ENCODE data around the gene POFUT2. TPM values are rescaled to one million over a fixed set of nuclear protein-coding genes. Genes with fewer than 3 reads are reported as not detected.

Gene POFUT2
- total RNA-seq, 4 donors from 2014 or later: 10.7 to 46.9 (median 20.0) TPM

GRCh38 chr21:45322960-45323461, 35.3 kb upstream of the POFUT2 start:
- peaks cover 7% of the 10 kb centered on the region for H3K27me3 ChIP-seq
- WGBS: 86% methylated on average over 1 of the region's 22 CpGs
- no peaks in the 10 kb centered on the region for H3K36me3 ChIP-seq
- peak overlapping the region; percentile 17 for H3K27ac ChIP-seq
- peak in 1 of 2 donors; percentile 61 for DNase-seq (ENCODE audit: low spot score in 2 of 2)
- TF ChIP-seq POLR2A (IDR thresholded peaks at IDR 0.05) (no peak), CTCF (IDR thresholded peaks at IDR 0.05) (no peak), POLR2AphosphoS5 (IDR thresholded peaks at IDR 0.05) (no peak), EP300 (IDR thresholded peaks at IDR 0.05) (no peak)
- no peak overlapping the region for H3K4me3 ChIP-seq
- H3K4me1 ChIP-seq: peaks cover 35% of the 10 kb centered on the region
- H3K9me3 ChIP-seq: no peaks in the 10 kb centered on the region

GRCh38 chr21:45322231-45322959, 34.7 kb upstream of the POFUT2 start:
- Histone ChIP-seq H3K9me3 (no peaks in the 10 kb centered on the region), H3K27ac (no peak overlapping the region), H3K4me3 (no peak overlapping the region), H3K4me1 (peaks cover 41% of the 10 kb centered on the region), H3K36me3 (no peaks in the 10 kb centered on the region), H3K27me3 (peaks cover 6% of the 10 kb centered on the region)
- WGBS: 63% methylated on average over 24 of the region's 24 CpGs
- no peak for TF ChIP-seq CTCF (IDR thresholded peaks at IDR 0.05)
- TF ChIP-seq POLR2A (IDR thresholded peaks at IDR 0.05): no peak
- TF ChIP-seq POLR2AphosphoS5 (IDR thresholded peaks at IDR 0.05): no peak
- TF ChIP-seq EP300 (IDR thresholded peaks at IDR 0.05): no peak
- peak in 1 of 2 donors; percentile 44 for DNase-seq (ENCODE audit: low spot score in 2 of 2)

GRCh38 chr21:45320261-45321025, 32.7 kb upstream of the POFUT2 start:
- Histone ChIP-seq H3K9me3 (no peaks in the 10 kb centered on the region), H3K27me3 (peaks cover 6% of the 10 kb centered on the region), H3K4me1 (peaks cover 49% of the 10 kb centered on the region), H3K4me3 (no peak overlapping the region), H3K27ac (peak overlapping the region; percentile 63), H3K36me3 (no peaks in the 10 kb centered on the region)
- TF ChIP-seq POLR2A (IDR thresholded peaks at IDR 0.05) (no peak), CTCF (IDR thresholded peaks at IDR 0.05) (no peak), EP300 (IDR thresholded peaks at IDR 0.05) (no peak), POLR2AphosphoS5 (IDR thresholded peaks at IDR 0.05) (no peak)
- WGBS: 43% methylated on average over 14 of the region's 22 CpGs
- DNase-seq (ENCODE audit: low spot score in 2 of 2): peak in 1 of 2 donors; percentile 66

- peak in 1 of 2 donors; percentile 63 for DNase-seq (ENCODE audit: low spot score in 2 of 2)
- peaks cover 49% of the 10 kb centered on the region for H3K4me1 ChIP-seq
- WGBS: 44% methylated on average over 7 of the region's 23 CpGs
- no peaks in the 10 kb centered on the region for H3K9me3 ChIP-seq
- no peaks in the 10 kb centered on the region for H3K36me3 ChIP-seq
- H3K4me3 ChIP-seq: no peak overlapping the region
- TF ChIP-seq POLR2AphosphoS5 (IDR thresholded peaks at IDR 0.05) (no peak), EP300 (IDR thresholded peaks at IDR 0.05) (no peak), POLR2A (IDR thresholded peaks at IDR 0.05) (no peak), CTCF (IDR thresholded peaks at IDR 0.05) (no peak)
- H3K27me3 ChIP-seq: peaks cover 6% of the 10 kb centered on the region
- H3K27ac ChIP-seq: peak overlapping the region; percentile 63
Observed at GRCh38 chr21:45319461-45320211, 31.9 kb upstream of the POFUT2 start.
